Measurements from ENCODE around the gene CLEC3B. TPM values are rescaled to one million over a fixed set of nuclear protein-coding genes. Genes with fewer than 3 reads are reported as not detected.
"Not testable (repeated sequence)": the region's sequence is repeated elsewhere in the genome, so short reads cannot be mapped to it uniquely, and the experiment has no call there.

The CLEC3B gene
- 100 to 1,000 TPM in 1 of 4 donors, 10 to 100 TPM in 1, 1 to 10 TPM in 2; 2.9 to 103 (median 17.1) TPM for polyA plus RNA-seq
- long read RNA-seq, donor 1 = 0 reads
- long read RNA-seq, donor 2, transcript CLEC3B-201 (3 exons, 936 nt) = major isoform, 16 of 16 reads
- long read RNA-seq, donor 2, partial matches to known transcripts = 0 of 16 reads
- long read RNA-seq, donor 2, other reads (novel, unspliced or antisense) = 0 of 16 reads
- long read RNA-seq, donor 3, transcript CLEC3B-201 (3 exons, 936 nt) = major isoform, 15 of 20 reads
- long read RNA-seq, donor 3, partial matches to known transcripts = 5 of 20 reads
- long read RNA-seq, donor 3, other reads (novel, unspliced or antisense) = 0 of 20 reads
- long read RNA-seq, donor 4, partial matches to known transcripts = 0 of 1 reads
- long read RNA-seq, donor 4, other reads (novel, unspliced or antisense) = 0 of 1 reads
- long read RNA-seq, donor 5, transcript CLEC3B-201 (3 exons, 936 nt) = major isoform, 15 of 15 reads
- long read RNA-seq, donor 5, partial matches to known transcripts = 0 of 15 reads
- long read RNA-seq, donor 5, other reads (novel, unspliced or antisense) = 0 of 15 reads
- long read RNA-seq, donor 6, transcript CLEC3B-201 (3 exons, 936 nt) = major isoform, 23 of 23 reads
- long read RNA-seq, donor 6, partial matches to known transcripts = 0 of 23 reads
- long read RNA-seq, donor 6, other reads (novel, unspliced or antisense) = 0 of 23 reads
- long read RNA-seq, donor 7 = 0 reads
- long read RNA-seq, donor 8, transcript CLEC3B-201 (3 exons, 936 nt) = major isoform, 23 of 23 reads
- long read RNA-seq, donor 8, partial matches to known transcripts = 0 of 23 reads
- long read RNA-seq, donor 8, other reads (novel, unspliced or antisense) = 0 of 23 reads
- long read RNA-seq, donor 9, transcript CLEC3B-201 (3 exons, 936 nt) = major isoform, 6 of 6 reads
- long read RNA-seq, donor 9, partial matches to known transcripts = 0 of 6 reads
- long read RNA-seq, donor 9, other reads (novel, unspliced or antisense) = 0 of 6 reads
- long read RNA-seq, donor 10, transcript CLEC3B-201 (3 exons, 936 nt) = major isoform, 49 of 49 reads
- long read RNA-seq, donor 10, partial matches to known transcripts = 0 of 49 reads
- long read RNA-seq, donor 10, other reads (novel, unspliced or antisense) = 0 of 49 reads

GRCh38 chr3:45026038-45026437 lies at the start of gene CLEC3B:
CLEC3B (plus strand) TSS chr3:45026303; CDS start chr3:45026363, 60 bp downstream.
- WGBS, 3 donors = 42 to 50% (median 43%) methylated on average over 13 of the region's 13 CpGs
- Histone ChIP-seq H3K36me3 (ENCODE audit: control insufficient read depth in 3 of 3, insufficient read depth in 2 of 3, low read depth in 1 of 3, low read length in 3 of 3) (peaks cover 0 to 2% (median 0%) of the 10 kb centered on the region in 3 donors), H3K27ac (ENCODE audit: low read depth in 1 of 3, low read length in 2 of 3) (peak within 1 kb of the TSS in 2 of 3 donors; percentile 20 to 56), H3K4me1 (ENCODE audit: control insufficient read depth in 3 of 3, insufficient read depth in 2 of 3, low read depth in 1 of 3, low read length in 2 of 3) (peaks cover 0 to 4% (median 0%) of the 10 kb centered on the region in 3 donors), H3K4me3 (ENCODE audit: low read depth in 1 of 3, low read length in 3 of 3) (peak within 1 kb of the TSS in 1 of 3 donors; percentile 11), H3K9me3 (ENCODE audit: control insufficient read depth in 2 of 2, insufficient read depth in 1 of 2, low read depth in 1 of 2, low read length in 1 of 2) (no peaks in the 10 kb centered on the region), H3K27me3 (ENCODE audit: control insufficient read depth in 3 of 3, insufficient read depth in 3 of 3, low read length in 3 of 3) (peaks cover 0 to 3% (median 0%) of the 10 kb centered on the region in 3 donors)
- no peak for FAIRE-seq
- DNase-seq = no peak

- Histone ChIP-seq H3K36me3 (ENCODE audit: control insufficient read depth in 3 of 3, insufficient read depth in 2 of 3, low read depth in 1 of 3, low read length in 3 of 3) (peaks cover 0 to 10% (median 0%) of the 10 kb centered on the region in 3 donors), H3K27ac (ENCODE audit: low read depth in 1 of 3, low read length in 2 of 3) (no peak overlapping the region), H3K27me3 (ENCODE audit: control insufficient read depth in 3 of 3, insufficient read depth in 3 of 3, low read length in 3 of 3) (no peaks in the 10 kb centered on the region), H3K4me1 (ENCODE audit: control insufficient read depth in 3 of 3, insufficient read depth in 2 of 3, low read depth in 1 of 3, low read length in 2 of 3) (peaks cover 0 to 19% (median 3%) of the 10 kb centered on the region in 3 donors), H3K9me3 (ENCODE audit: control insufficient read depth in 2 of 2, insufficient read depth in 1 of 2, low read depth in 1 of 2, low read length in 1 of 2) (no peaks in the 10 kb centered on the region), H3K4me3 (ENCODE audit: low read depth in 1 of 3, low read length in 3 of 3) (no peak overlapping the region)
- 93 to 96% (median 95%) methylated on average over 1 of the region's 1 CpG for WGBS, 3 donors
- FAIRE-seq (no peak), DNase-seq (no peak)
These were observed 44.9 kb upstream of the CLEC3B start for GRCh38 chr3:44981220-44981619.

GRCh38 chr3:44981751-44982150 lies 44.4 kb upstream of the CLEC3B start:
- H3K27ac ChIP-seq (ENCODE audit: low read depth in 1 of 3, low read length in 2 of 3) = no peak overlapping the region
- WGBS, 3 donors = 79 to 89% (median 85%) methylated on average over 4 of the region's 4 CpGs
- peaks cover 0 to 19% (median 3%) of the 10 kb centered on the region in 3 donors for H3K4me1 ChIP-seq (ENCODE audit: control insufficient read depth in 3 of 3, insufficient read depth in 2 of 3, low read depth in 1 of 3, low read length in 2 of 3)
- no peaks in the 10 kb centered on the region for H3K9me3 ChIP-seq (ENCODE audit: control insufficient read depth in 2 of 2, insufficient read depth in 1 of 2, low read depth in 1 of 2, low read length in 1 of 2)
- no peak overlapping the region for H3K4me3 ChIP-seq (ENCODE audit: low read depth in 1 of 3, low read length in 3 of 3)
- DNase-seq = no peak
- no peaks in the 10 kb centered on the region for H3K27me3 ChIP-seq (ENCODE audit: control insufficient read depth in 3 of 3, insufficient read depth in 3 of 3, low read length in 3 of 3)
- H3K36me3 ChIP-seq (ENCODE audit: control insufficient read depth in 3 of 3, insufficient read depth in 2 of 3, low read depth in 1 of 3, low read length in 3 of 3) = peaks cover 0 to 10% (median 0%) of the 10 kb centered on the region in 3 donors
- no peak for FAIRE-seq

GRCh38 chr3:44982817-44983216 lies 43.3 kb upstream of the CLEC3B start:
- Histone ChIP-seq H3K4me3 (ENCODE audit: low read depth in 1 of 3, low read length in 3 of 3) (no peak overlapping the region), H3K27me3 (ENCODE audit: control insufficient read depth in 3 of 3, insufficient read depth in 3 of 3, low read length in 3 of 3) (no peaks in the 10 kb centered on the region), H3K4me1 (ENCODE audit: control insufficient read depth in 3 of 3, insufficient read depth in 2 of 3, low read depth in 1 of 3, low read length in 2 of 3) (peaks cover 0 to 16% (median 0%) of the 10 kb centered on the region in 3 donors), H3K27ac (ENCODE audit: low read depth in 1 of 3, low read length in 2 of 3) (no peak overlapping the region), H3K9me3 (ENCODE audit: control insufficient read depth in 2 of 2, insufficient read depth in 1 of 2, low read depth in 1 of 2, low read length in 1 of 2) (no peaks in the 10 kb centered on the region), H3K36me3 (ENCODE audit: control insufficient read depth in 3 of 3, insufficient read depth in 2 of 3, low read depth in 1 of 3, low read length in 3 of 3) (peaks cover 0 to 10% (median 0%) of the 10 kb centered on the region in 3 donors)
- DNase-seq (no peak), FAIRE-seq (no peak)
- WGBS, 3 donors = 78 to 86% (median 83%) methylated on average over 3 of the region's 3 CpGs

GRCh38 chr3:44983484-44983941 lies 42.6 kb upstream of the CLEC3B start:
- no peaks in the 10 kb centered on the region for H3K27me3 ChIP-seq (ENCODE audit: control insufficient read depth in 3 of 3, insufficient read depth in 3 of 3, low read length in 3 of 3)
- no peaks in the 10 kb centered on the region for H3K9me3 ChIP-seq (ENCODE audit: control insufficient read depth in 2 of 2, insufficient read depth in 1 of 2, low read depth in 1 of 2, low read length in 1 of 2)
- no peak for FAIRE-seq
- no peak overlapping the region for H3K4me3 ChIP-seq (ENCODE audit: low read depth in 1 of 3, low read length in 3 of 3)
- H3K4me1 ChIP-seq (ENCODE audit: control insufficient read depth in 3 of 3, insufficient read depth in 2 of 3, low read depth in 1 of 3, low read length in 2 of 3) = peaks cover 0 to 14% (median 0%) of the 10 kb centered on the region in 3 donors
- no peak overlapping the region for H3K27ac ChIP-seq (ENCODE audit: low read depth in 1 of 3, low read length in 2 of 3)
- H3K36me3 ChIP-seq (ENCODE audit: control insufficient read depth in 3 of 3, insufficient read depth in 2 of 3, low read depth in 1 of 3, low read length in 3 of 3) = peaks cover 0 to 10% (median 0%) of the 10 kb centered on the region in 3 donors
- no peak for DNase-seq
- 62 to 71% (median 71%) methylated on average over 1 of the region's 1 CpG for WGBS, 3 donors

GRCh38 chr3:44984335-44984734 lies 41.8 kb upstream of the CLEC3B start:
- Histone ChIP-seq H3K4me3 (ENCODE audit: low read depth in 1 of 3, low read length in 3 of 3) (no peak overlapping the region), H3K4me1 (ENCODE audit: control insufficient read depth in 3 of 3, insufficient read depth in 2 of 3, low read depth in 1 of 3, low read length in 2 of 3) (peaks cover 0 to 13% (median 0%) of the 10 kb centered on the region in 3 donors), H3K9me3 (ENCODE audit: control insufficient read depth in 2 of 2, insufficient read depth in 1 of 2, low read depth in 1 of 2, low read length in 1 of 2) (no peaks in the 10 kb centered on the region), H3K36me3 (ENCODE audit: control insufficient read depth in 3 of 3, insufficient read depth in 2 of 3, low read depth in 1 of 3, low read length in 3 of 3) (peaks cover 0 to 14% (median under 1%) of the 10 kb centered on the region in 3 donors), H3K27me3 (ENCODE audit: control insufficient read depth in 3 of 3, insufficient read depth in 3 of 3, low read length in 3 of 3) (no peaks in the 10 kb centered on the region), H3K27ac (ENCODE audit: low read depth in 1 of 3, low read length in 2 of 3) (no peak overlapping the region)
- 83 to 98% (median 91%) methylated on average over 2 of the region's 2 CpGs for WGBS, 3 donors
- DNase-seq (no peak), FAIRE-seq (no peak)

- not testable (repeated sequence) for FAIRE-seq; H3K27me3 ChIP-seq (ENCODE audit: control insufficient read depth in 3 of 3, insufficient read depth in 3 of 3, low read length in 3 of 3); H3K9me3 ChIP-seq (ENCODE audit: control insufficient read depth in 2 of 2, insufficient read depth in 1 of 2, low read depth in 1 of 2, low read length in 1 of 2); H3K27ac ChIP-seq (ENCODE audit: low read depth in 1 of 3, low read length in 2 of 3); H3K4me3 ChIP-seq (ENCODE audit: low read depth in 1 of 3, low read length in 3 of 3); H3K4me1 ChIP-seq (ENCODE audit: control insufficient read depth in 3 of 3, insufficient read depth in 2 of 3, low read depth in 1 of 3, low read length in 2 of 3); DNase-seq
- H3K36me3 ChIP-seq (ENCODE audit: control insufficient read depth in 3 of 3, insufficient read depth in 2 of 3, low read depth in 1 of 3, low read length in 3 of 3) = peaks cover 0 to 28% (median 6%) of the 10 kb centered on the region in 3 donors
- 94 to 100% (median 96%) methylated on average over 12 to 14 of the region's 14 CpGs for WGBS, 3 donors
These were observed 39.8 kb upstream of the CLEC3B start for GRCh38 chr3:44986330-44986729.

GRCh38 chr3:44987332-44987731 lies 38.8 kb upstream of the CLEC3B start:
- WGBS, 3 donors = 90 to 94% (median 93%) methylated on average over 6 of the region's 6 CpGs
- FAIRE-seq (no peak), DNase-seq (no peak)

More at GRCh38 chr3:44987332-44987731, 38.8 kb upstream of the CLEC3B start:
- H3K4me1 ChIP-seq (ENCODE audit: control insufficient read depth in 3 of 3, insufficient read depth in 2 of 3, low read depth in 1 of 3, low read length in 2 of 3) = peaks cover 0 to 3% (median 0%) of the 10 kb centered on the region in 3 donors
- no peak overlapping the region for H3K4me3 ChIP-seq (ENCODE audit: low read depth in 1 of 3, low read length in 3 of 3)
- H3K9me3 ChIP-seq (ENCODE audit: control insufficient read depth in 2 of 2, insufficient read depth in 1 of 2, low read depth in 1 of 2, low read length in 1 of 2) = no peaks in the 10 kb centered on the region
- no peak overlapping the region for H3K27ac ChIP-seq (ENCODE audit: low read depth in 1 of 3, low read length in 2 of 3)
- H3K36me3 ChIP-seq (ENCODE audit: control insufficient read depth in 3 of 3, insufficient read depth in 2 of 3, low read depth in 1 of 3, low read length in 3 of 3) = peaks cover 0 to 31% (median 6%) of the 10 kb centered on the region in 3 donors
- H3K27me3 ChIP-seq (ENCODE audit: control insufficient read depth in 3 of 3, insufficient read depth in 3 of 3, low read length in 3 of 3) = no peaks in the 10 kb centered on the region

Measured in small intestine (tissue), 16 donors.